HEK293 (cell line): ENCODE measurements around the gene HEATR3.

ENCODE experiments used
- CTCF ChIA-PET: fragments of 350-600 bp; formaldehyde crosslinking; extraction: SDS; loops from one replicate; lab custom pipeline; 2021; ENCODE audit warnings: antibody characterized with exemption; lab: Yijun Ruan, JAX
- POLR2A ChIA-PET: fragments of 300-600 bp; formaldehyde crosslinking; extraction: SDS; loops from one replicate; lab custom pipeline; 2020; ENCODE audit warnings: antibody characterized with exemption, inconsistent platforms; lab: Yijun Ruan, JAX
- H3K27ac ChIP-seq: fragments of 200-500 bp; sonication (Bioruptor generic); 2 replicates; pipeline ENCODE4 v1.5.1; 2014; ENCODE audit warnings: low read depth, low read length, control low read depth, inconsistent platforms; ENCODE audit errors: extremely low read depth
- H3K36me3 ChIP-seq, 2 experiments: fragments of 200-500 bp in 1 of 2; sonication (Bioruptor generic) in 1 of 2; 1 replicate in 1 of 2; 2 replicates in 1 of 2; pipeline ENCODE4 v1.5.1; 2014 to 2017; ENCODE audit warnings: inconsistent platforms in 2 of 2, low read length in 2 of 2; ENCODE audit not compliant: control insufficient read depth in 2 of 2, insufficient read depth in 1 of 2
- H3K4me1 ChIP-seq: fragments of 200-500 bp; sonication (Bioruptor generic); 2 replicates; pipeline ENCODE4 v1.5.1; 2014; ENCODE audit warnings: mild to moderate bottlenecking, low read length, inconsistent platforms; ENCODE audit not compliant: control insufficient read depth, insufficient read depth
- H3K4me3 ChIP-seq: 2 replicates; pipeline ENCODE4 v1.5.1; 2011; ENCODE audit warnings: low read depth, mild to moderate bottlenecking, control low read depth, low read length, moderate library complexity
- H3K9me3 ChIP-seq: fragments of 200-500 bp; sonication (Bioruptor generic); 2 replicates; pipeline ENCODE4 v1.5.1; 2014; ENCODE audit warnings: low read depth, low read length, inconsistent platforms; ENCODE audit not compliant: control insufficient read depth, insufficient read depth
- IKZF3 ChIP-seq: fragments of 450-650 bp; IDR thresholded peaks from 2 replicates; pipeline ENCODE4 v1.5.0; 2018; ENCODE audit warnings: missing biosample characterization, mild to moderate bottlenecking, missing genetic modification characterization, moderate library complexity
- KLF1 ChIP-seq: fragments of 450-650 bp; formaldehyde crosslinking; IDR thresholded peaks from 2 replicates; pipeline ENCODE4 v1.5.1; 2016; ENCODE audit warnings: missing biosample characterization, missing genetic modification characterization
- KLF8 ChIP-seq: fragments of 450-650 bp; formaldehyde crosslinking; IDR thresholded peaks from 2 replicates; pipeline ENCODE4 v1.5.1; 2016; ENCODE audit warnings: missing biosample characterization, missing genetic modification characterization
- PRDM1 ChIP-seq: fragments of 450-650 bp; formaldehyde crosslinking; IDR thresholded peaks from 2 replicates; pipeline ENCODE4; 2016; ENCODE audit warnings: missing biosample characterization, missing genetic modification characterization
- ZNF169 ChIP-seq: fragments of 450-650 bp; formaldehyde crosslinking; IDR thresholded peaks from 2 replicates; pipeline ENCODE4 v1.5.1; 2016; ENCODE audit warnings: missing biosample characterization, missing genetic modification characterization
- ZNF174 ChIP-seq: fragments of 450-650 bp; formaldehyde crosslinking; IDR thresholded peaks from 2 replicates; pipeline ENCODE4 v1.5.0; 2017; ENCODE audit warnings: missing biosample characterization, mild to moderate bottlenecking, missing genetic modification characterization
- ZNF18 ChIP-seq: fragments of 450-650 bp; formaldehyde crosslinking; IDR thresholded peaks from 2 replicates; pipeline ENCODE4 v1.5.1; 2016; ENCODE audit warnings: missing biosample characterization, missing genetic modification characterization
- ZNF221 ChIP-seq: fragments of 450-650 bp; formaldehyde crosslinking; IDR thresholded peaks from 2 replicates; pipeline ENCODE4 v1.5.1; 2017; ENCODE audit warnings: missing biosample characterization, missing genetic modification characterization, borderline replicate concordance
- ZNF248 ChIP-seq: fragments of 450-650 bp; formaldehyde crosslinking; IDR thresholded peaks from 2 replicates; pipeline ENCODE4 v1.5.1; 2017; ENCODE audit warnings: missing biosample characterization, missing genetic modification characterization
- ZNF280C ChIP-seq: fragments of 450-650 bp; formaldehyde crosslinking; IDR thresholded peaks from 2 replicates; pipeline ENCODE4 v1.5.1; 2016; ENCODE audit warnings: missing biosample characterization, missing genetic modification characterization
- ZNF292 ChIP-seq: fragments of 450-650 bp; formaldehyde crosslinking; IDR thresholded peaks from 2 replicates; pipeline ENCODE4 v1.5.1; 2016; ENCODE audit warnings: low read depth, missing biosample characterization, missing genetic modification characterization, borderline replicate concordance
- ZNF302 ChIP-seq: fragments of 450-650 bp; formaldehyde crosslinking; IDR thresholded peaks from 2 replicates; pipeline ENCODE4 v1.5.1; 2016; ENCODE audit warnings: missing biosample characterization, missing genetic modification characterization, low read depth
- ZNF311 ChIP-seq: fragments of 450-650 bp; formaldehyde crosslinking; IDR thresholded peaks from 2 replicates; pipeline ENCODE4 v1.5.1; 2017; ENCODE audit warnings: missing biosample characterization, missing genetic modification characterization, borderline replicate concordance
- ZNF335 ChIP-seq: fragments of 450-650 bp; formaldehyde crosslinking; conservative IDR thresholded peaks from 2 replicates; pipeline ENCODE4 v1.5.1; 2016; ENCODE audit warnings: missing biosample characterization, missing genetic modification characterization
- ZNF398 ChIP-seq: fragments of 450-650 bp; formaldehyde crosslinking; IDR thresholded peaks from 2 replicates; pipeline ENCODE4 v1.5.1; 2017; ENCODE audit warnings: missing biosample characterization, missing genetic modification characterization
- ZNF48 ChIP-seq: fragments of 450-650 bp; formaldehyde crosslinking; IDR thresholded peaks from 2 replicates; pipeline ENCODE4 v1.5.1; 2016; ENCODE audit warnings: missing biosample characterization, missing genetic modification characterization
- ZNF530 ChIP-seq: fragments of 450-650 bp; formaldehyde crosslinking; IDR thresholded peaks from 2 replicates; pipeline ENCODE4 v1.5.1; 2016; ENCODE audit warnings: low read depth, missing biosample characterization, missing genetic modification characterization
- ZNF558 ChIP-seq: fragments of 450-650 bp; formaldehyde crosslinking; IDR thresholded peaks from 2 replicates; pipeline ENCODE4 v1.5.1; 2016; ENCODE audit warnings: missing biosample characterization, missing genetic modification characterization
- ZNF580 ChIP-seq: fragments of 450-650 bp; formaldehyde crosslinking; IDR thresholded peaks from 2 replicates; pipeline ENCODE4 v1.5.1; 2016; ENCODE audit warnings: missing biosample characterization, missing genetic modification characterization
- ZNF585B ChIP-seq: fragments of 450-650 bp; formaldehyde crosslinking; IDR thresholded peaks from 2 replicates; pipeline ENCODE4 v1.5.1; 2016; ENCODE audit warnings: missing biosample characterization, missing genetic modification characterization
- ZNF629 ChIP-seq: fragments of 450-650 bp; formaldehyde crosslinking; IDR thresholded peaks from 2 replicates; pipeline ENCODE4 v1.5.1; 2017; ENCODE audit warnings: missing biosample characterization, missing genetic modification characterization
- ZNF692 ChIP-seq: fragments of 450-650 bp; formaldehyde crosslinking; IDR thresholded peaks from 2 replicates; pipeline ENCODE4 v1.5.1; 2016; ENCODE audit warnings: missing biosample characterization, missing genetic modification characterization
- ZNF701 ChIP-seq: fragments of 450-650 bp; formaldehyde crosslinking; IDR thresholded peaks from 2 replicates; pipeline ENCODE4 v1.5.1; 2016; ENCODE audit warnings: missing biosample characterization, missing genetic modification characterization
- ZNF76 ChIP-seq: fragments of 450-650 bp; formaldehyde crosslinking; IDR thresholded peaks from 2 replicates; pipeline ENCODE4; 2016; ENCODE audit warnings: low read depth, missing biosample characterization, missing genetic modification characterization, borderline replicate concordance
- ZSCAN30 ChIP-seq: fragments of 450-650 bp; IDR thresholded peaks from 2 replicates; pipeline ENCODE4 v1.5.1; 2018; ENCODE audit warnings: missing biosample characterization, mild to moderate bottlenecking, missing genetic modification characterization, moderate library complexity

Gene HEATR3

GRCh38 chr16:50096791-50097190 is 31.0 kb downstream of the HEATR3 start (continued):
- TF ChIP-seq ZNF48 (tag by site-specific recombination): no peak
- TF ChIP-seq ZNF580 (tag by site-specific recombination): no peak
- TF ChIP-seq ZNF221 (tag by site-specific recombination): no peak
- TF ChIP-seq ZNF174 (tag by site-specific recombination): no peak

- Histone ChIP-seq H3K9me3 (no peaks in the 10 kb centered on the region), H3K4me3 (no peak overlapping the region), H3K36me3 (peaks cover 47 to 69% of the 10 kb centered on the region in 2 experiments; a peak in 2 of 3 replicates), H3K27ac (no peak overlapping the region), H3K4me1 (no peaks in the 10 kb centered on the region)
- TF ChIP-seq ZNF221 (tag by site-specific recombination) (no peak), ZNF169 (no peak), ZNF530 (no peak), ZSCAN30 (tag by site-specific recombination) (no peak), ZNF292 (no peak), KLF8 (tag by site-specific recombination) (no peak), ZNF248 (tag by site-specific recombination) (no peak), KLF1 (no peak), ZNF558 (tag by site-specific recombination) (no peak), ZNF302 (tag by site-specific recombination) (no peak), ZNF18 (tag by site-specific recombination) (no peak), ZNF76 (tag by site-specific recombination) (no peak), ZNF311 (no peak), ZNF585B (no peak), ZNF629 (no peak), PRDM1 (tag by site-specific recombination) (no peak), ZNF174 (tag by site-specific recombination) (no peak), IKZF3 (tag by site-specific recombination) (no peak), ZNF701 (no peak)
- CTCF ChIA-PET: interaction anchor here (0.7 kb wide), 1 partner anchor 63 kb away, joined by 4 read pairs; no protein-coding TSS in a partner anchor
- POLR2A ChIA-PET: no interaction called here
Measured at GRCh38 chr16:50099957-50100648, 34.3 kb downstream of the HEATR3 start.

- POLR2A ChIA-PET: no interaction called here
- no peak overlapping the region for H3K27ac ChIP-seq
- peaks cover 42 to 75% of the 10 kb centered on the region in 2 experiments; a peak in 2 of 3 replicates for H3K36me3 ChIP-seq
- CTCF ChIA-PET: interaction anchor here (0.6 kb wide), 3 partner anchors 39 to 1498 kb away, joined by 3 to 4 read pairs (median 3); no protein-coding TSS in a partner anchor
- no peak overlapping the region for H3K4me3 ChIP-seq
- no peaks in the 10 kb centered on the region for H3K9me3 ChIP-seq
- no peaks in the 10 kb centered on the region for H3K4me1 ChIP-seq
- TF ChIP-seq ZNF398 (tag by site-specific recombination): no peak
- TF ChIP-seq ZNF692 (tag by site-specific recombination): no peak
- TF ChIP-seq ZNF280C: no peak
- no peak for TF ChIP-seq ZNF335 (tag by site-specific recombination)
Measured at GRCh38 chr16:50102051-50102746, 36.4 kb downstream of the HEATR3 start.
